ENCODE data around the gene CCDC34.

Gene CCDC34

GRCh38 chr11:27313157-27313821 lies 49.7 kb downstream of the CCDC34 start:
- no peak for DNase-seq
- H3K56ac ChIP-seq (ENCODE audit: low read length) = no peak overlapping the region
- H2BK15ac ChIP-seq (replicated peaks; ENCODE audit: low read depth) = no peak overlapping the region
- H3K27me3 ChIP-seq (ENCODE audit: insufficient read depth, low read length, poor library complexity) = no peaks in the 10 kb centered on the region
- no peak overlapping the region for H2BK120ac ChIP-seq (ENCODE audit: low read depth, low read length)
- WGBS (ENCODE audit: extremely low coverage, insufficient coverage, low lambda C conversion rate) = no CpG with 5 or more reads among the region's 2 CpGs
- H3K79me2 ChIP-seq (ENCODE audit: control insufficient read depth, insufficient read depth, low read length) = no peaks in the 10 kb centered on the region
- no peak overlapping the region for H4K5ac ChIP-seq (ENCODE audit: low read length)
- H3K4me3 ChIP-seq (ENCODE audit: low read length) = no peak overlapping the region
- no peak overlapping the region for H2BK5ac ChIP-seq (ENCODE audit: low read length)
- H3K27ac ChIP-seq (ENCODE audit: low read depth, low read length) = no peak overlapping the region
- no peak overlapping the region for H3K18ac ChIP-seq (ENCODE audit: low read length)
- H3K36me3 ChIP-seq (ENCODE audit: control insufficient read depth, insufficient read depth, low read length) = no peaks in the 10 kb centered on the region
- H3K79me1 ChIP-seq (ENCODE audit: low read length) = no peaks in the 10 kb centered on the region
- no peak overlapping the region for H3K9ac ChIP-seq (ENCODE audit: low read length)
- H2AK5ac ChIP-seq (ENCODE audit: low read length) = no peak overlapping the region
- no peak overlapping the region for H3K23ac ChIP-seq (ENCODE audit: low read length)
- H3K4ac ChIP-seq (ENCODE audit: low read depth, low read length) = no peak overlapping the region
- H3K4me2 ChIP-seq (ENCODE audit: low read length) = no peak overlapping the region
- H3K4me1 ChIP-seq (ENCODE audit: control insufficient read depth, low read depth, low read length) = no peaks in the 10 kb centered on the region
- H4K8ac ChIP-seq (ENCODE audit: low read depth, low read length) = peak overlapping the region; percentile 56

- no peaks in the 10 kb centered on the region for H3K4me1 ChIP-seq (ENCODE audit: control insufficient read depth, low read depth, low read length)
Observed at GRCh38 chr11:27312110-27312509, 50.9 kb downstream of the CCDC34 start.

GRCh38 chr11:27310707-27311106 lies 52.3 kb downstream of the CCDC34 start:
- H4K5ac ChIP-seq (ENCODE audit: low read length) = no peak overlapping the region
- no peak overlapping the region for H2AK5ac ChIP-seq (ENCODE audit: low read length)
- no peaks in the 10 kb centered on the region for H3K79me1 ChIP-seq (ENCODE audit: low read length)
- H3K36me3 ChIP-seq (ENCODE audit: control insufficient read depth, insufficient read depth, low read length) = no peaks in the 10 kb centered on the region
- H2BK5ac ChIP-seq (ENCODE audit: low read length) = no peak overlapping the region
- no peak overlapping the region for H3K4ac ChIP-seq (ENCODE audit: low read depth, low read length)
- no peaks in the 10 kb centered on the region for H3K4me1 ChIP-seq (ENCODE audit: control insufficient read depth, low read depth, low read length)
- no peak overlapping the region for H3K4me3 ChIP-seq (ENCODE audit: low read length)
- no peaks in the 10 kb centered on the region for H3K27me3 ChIP-seq (ENCODE audit: insufficient read depth, low read length, poor library complexity)
- no peak overlapping the region for H3K9ac ChIP-seq (ENCODE audit: low read length)
- no peak overlapping the region for H2BK120ac ChIP-seq (ENCODE audit: low read depth, low read length)
- H3K4me2 ChIP-seq (ENCODE audit: low read length) = no peak overlapping the region
- no peak overlapping the region for H4K8ac ChIP-seq (ENCODE audit: low read depth, low read length)
- H3K79me2 ChIP-seq (ENCODE audit: control insufficient read depth, insufficient read depth, low read length) = no peaks in the 10 kb centered on the region
- no peak overlapping the region for H3K27ac ChIP-seq (ENCODE audit: low read depth, low read length)
- H3K56ac ChIP-seq (ENCODE audit: low read length) = no peak overlapping the region
- H3K18ac ChIP-seq (ENCODE audit: low read length) = no peak overlapping the region
- DNase-seq = no peak
- H3K23ac ChIP-seq (ENCODE audit: low read length) = no peak overlapping the region
- H2BK15ac ChIP-seq (replicated peaks; ENCODE audit: low read depth) = no peak overlapping the region

More at GRCh38 chr11:27312110-27312509, 50.9 kb downstream of the CCDC34 start:
- H3K27me3 ChIP-seq (ENCODE audit: insufficient read depth, low read length, poor library complexity) = no peaks in the 10 kb centered on the region
- no peak overlapping the region for H4K5ac ChIP-seq (ENCODE audit: low read length)
- no peaks in the 10 kb centered on the region for H3K79me2 ChIP-seq (ENCODE audit: control insufficient read depth, insufficient read depth, low read length)
- no peak overlapping the region for H2AK5ac ChIP-seq (ENCODE audit: low read length)
- no peak overlapping the region for H3K4me2 ChIP-seq (ENCODE audit: low read length)
- no peak overlapping the region for H3K4ac ChIP-seq (ENCODE audit: low read depth, low read length)
- H3K56ac ChIP-seq (ENCODE audit: low read length) = no peak overlapping the region
- H3K18ac ChIP-seq (ENCODE audit: low read length) = no peak overlapping the region
- H3K27ac ChIP-seq (ENCODE audit: low read depth, low read length) = no peak overlapping the region
- H2BK120ac ChIP-seq (ENCODE audit: low read depth, low read length) = no peak overlapping the region
- no peak overlapping the region for H3K23ac ChIP-seq (ENCODE audit: low read length)
- no peak overlapping the region for H2BK15ac ChIP-seq (replicated peaks; ENCODE audit: low read depth)
- no peaks in the 10 kb centered on the region for H3K79me1 ChIP-seq (ENCODE audit: low read length)
- no CpG with 5 or more reads among the region's 2 CpGs for WGBS (ENCODE audit: extremely low coverage, insufficient coverage, low lambda C conversion rate)
- no peak overlapping the region for H2BK5ac ChIP-seq (ENCODE audit: low read length)
- H3K36me3 ChIP-seq (ENCODE audit: control insufficient read depth, insufficient read depth, low read length) = no peaks in the 10 kb centered on the region
- H3K4me3 ChIP-seq (ENCODE audit: low read length) = no peak overlapping the region
- H3K9ac ChIP-seq (ENCODE audit: low read length) = no peak overlapping the region
- H4K8ac ChIP-seq (ENCODE audit: low read depth, low read length) = no peak overlapping the region
- no peak for DNase-seq

GRCh38 chr11:27310182-27310581 lies 52.8 kb downstream of the CCDC34 start:
- H3K79me2 ChIP-seq (ENCODE audit: control insufficient read depth, insufficient read depth, low read length) = no peaks in the 10 kb centered on the region
- no peak overlapping the region for H3K27ac ChIP-seq (ENCODE audit: low read depth, low read length)
- no peak overlapping the region for H2BK5ac ChIP-seq (ENCODE audit: low read length)
- H3K56ac ChIP-seq (ENCODE audit: low read length) = no peak overlapping the region
- no peak overlapping the region for H4K8ac ChIP-seq (ENCODE audit: low read depth, low read length)
- H3K79me1 ChIP-seq (ENCODE audit: low read length) = no peaks in the 10 kb centered on the region
- no peaks in the 10 kb centered on the region for H3K4me1 ChIP-seq (ENCODE audit: control insufficient read depth, low read depth, low read length)
- H3K4me3 ChIP-seq (ENCODE audit: low read length) = no peak overlapping the region
- no peak overlapping the region for H2BK15ac ChIP-seq (replicated peaks; ENCODE audit: low read depth)
- no peak overlapping the region for H2BK120ac ChIP-seq (ENCODE audit: low read depth, low read length)
- no peak overlapping the region for H2AK5ac ChIP-seq (ENCODE audit: low read length)
- H3K18ac ChIP-seq (ENCODE audit: low read length) = no peak overlapping the region
- no peak for DNase-seq
- H4K5ac ChIP-seq (ENCODE audit: low read length) = no peak overlapping the region
- H3K36me3 ChIP-seq (ENCODE audit: control insufficient read depth, insufficient read depth, low read length) = no peaks in the 10 kb centered on the region
- H3K9ac ChIP-seq (ENCODE audit: low read length) = no peak overlapping the region
- no peak overlapping the region for H3K4ac ChIP-seq (ENCODE audit: low read depth, low read length)
- H3K4me2 ChIP-seq (ENCODE audit: low read length) = no peak overlapping the region
- no peak overlapping the region for H3K23ac ChIP-seq (ENCODE audit: low read length)
- no peaks in the 10 kb centered on the region for H3K27me3 ChIP-seq (ENCODE audit: insufficient read depth, low read length, poor library complexity)

GRCh38 chr11:27309046-27309445 lies 54.0 kb downstream of the CCDC34 start:
- no peak overlapping the region for H2BK5ac ChIP-seq (ENCODE audit: low read length)
- no peak overlapping the region for H3K4me2 ChIP-seq (ENCODE audit: low read length)

GRCh38 chr11:27307232-27307631 lies 55.8 kb downstream of the CCDC34 start:
- Histone ChIP-seq H2BK15ac (replicated peaks; ENCODE audit: low read depth) (no peak overlapping the region), H3K79me1 (ENCODE audit: low read length) (no peaks in the 10 kb centered on the region), H4K8ac (ENCODE audit: low read depth, low read length) (no peak overlapping the region)

More at GRCh38 chr11:27309046-27309445, 54.0 kb downstream of the CCDC34 start:
- Histone ChIP-seq H4K5ac (ENCODE audit: low read length) (no peak overlapping the region), H3K27ac (ENCODE audit: low read depth, low read length) (no peak overlapping the region), H3K27me3 (ENCODE audit: insufficient read depth, low read length, poor library complexity) (no peaks in the 10 kb centered on the region), H3K56ac (ENCODE audit: low read length) (no peak overlapping the region), H2AK5ac (ENCODE audit: low read length) (no peak overlapping the region), H2BK15ac (replicated peaks; ENCODE audit: low read depth) (no peak overlapping the region), H3K4me1 (ENCODE audit: control insufficient read depth, low read depth, low read length) (no peaks in the 10 kb centered on the region), H3K79me2 (ENCODE audit: control insufficient read depth, insufficient read depth, low read length) (no peaks in the 10 kb centered on the region), H4K8ac (ENCODE audit: low read depth, low read length) (no peak overlapping the region), H3K4ac (ENCODE audit: low read depth, low read length) (no peak overlapping the region), H3K9ac (ENCODE audit: low read length) (no peak overlapping the region), H3K36me3 (ENCODE audit: control insufficient read depth, insufficient read depth, low read length) (no peaks in the 10 kb centered on the region), H3K4me3 (ENCODE audit: low read length) (no peak overlapping the region), H2BK120ac (ENCODE audit: low read depth, low read length) (no peak overlapping the region), H3K23ac (ENCODE audit: low read length) (no peak overlapping the region), H3K79me1 (ENCODE audit: low read length) (no peaks in the 10 kb centered on the region), H3K18ac (ENCODE audit: low read length) (no peak overlapping the region)
- no CpG with 5 or more reads among the region's 5 CpGs for WGBS (ENCODE audit: extremely low coverage, insufficient coverage, low lambda C conversion rate)
- no peak for DNase-seq

More at GRCh38 chr11:27307232-27307631, 55.8 kb downstream of the CCDC34 start:
- Histone ChIP-seq H3K27ac (ENCODE audit: low read depth, low read length) (no peak overlapping the region), H3K36me3 (ENCODE audit: control insufficient read depth, insufficient read depth, low read length) (no peaks in the 10 kb centered on the region), H3K56ac (ENCODE audit: low read length) (no peak overlapping the region), H3K23ac (ENCODE audit: low read length) (no peak overlapping the region), H3K4me2 (ENCODE audit: low read length) (no peak overlapping the region), H2BK120ac (ENCODE audit: low read depth, low read length) (no peak overlapping the region), H3K9ac (ENCODE audit: low read length) (no peak overlapping the region), H3K79me2 (ENCODE audit: control insufficient read depth, insufficient read depth, low read length) (no peaks in the 10 kb centered on the region), H2BK5ac (ENCODE audit: low read length) (no peak overlapping the region), H2AK5ac (ENCODE audit: low read length) (no peak overlapping the region), H3K4me1 (ENCODE audit: control insufficient read depth, low read depth, low read length) (no peaks in the 10 kb centered on the region), H3K18ac (ENCODE audit: low read length) (no peak overlapping the region), H3K27me3 (ENCODE audit: insufficient read depth, low read length, poor library complexity) (no peaks in the 10 kb centered on the region), H4K5ac (ENCODE audit: low read length) (no peak overlapping the region), H3K4me3 (ENCODE audit: low read length) (no peak overlapping the region), H3K4ac (ENCODE audit: low read depth, low read length) (no peak overlapping the region)
- DNase-seq = no peak

All from mesendoderm (in vitro differentiated cells).